Head of caudate nucleus (tissue), 42 donors: ENCODE data around the gene CSRNP2.
"Not testable (repeated sequence)": the region's sequence is repeated elsewhere in the genome, so short reads cannot be mapped to it uniquely, and the experiment has no call there.

Experiments used
- DNase-seq, 42 donors: peaks; one replicate each; pipeline versions ENCODE4 v3.0.0 to v3.0.0-alpha.2; 2020 to 2021; ENCODE audit warnings: mixed read lengths in 7 of 42
- intact Hi-C: fragments of 100-400 bp; cut with DNase I; formaldehyde crosslinking; loops from one replicate; pipeline ENCODE4 v1.15.0; 2022

CSRNP2 gene

DNA sequence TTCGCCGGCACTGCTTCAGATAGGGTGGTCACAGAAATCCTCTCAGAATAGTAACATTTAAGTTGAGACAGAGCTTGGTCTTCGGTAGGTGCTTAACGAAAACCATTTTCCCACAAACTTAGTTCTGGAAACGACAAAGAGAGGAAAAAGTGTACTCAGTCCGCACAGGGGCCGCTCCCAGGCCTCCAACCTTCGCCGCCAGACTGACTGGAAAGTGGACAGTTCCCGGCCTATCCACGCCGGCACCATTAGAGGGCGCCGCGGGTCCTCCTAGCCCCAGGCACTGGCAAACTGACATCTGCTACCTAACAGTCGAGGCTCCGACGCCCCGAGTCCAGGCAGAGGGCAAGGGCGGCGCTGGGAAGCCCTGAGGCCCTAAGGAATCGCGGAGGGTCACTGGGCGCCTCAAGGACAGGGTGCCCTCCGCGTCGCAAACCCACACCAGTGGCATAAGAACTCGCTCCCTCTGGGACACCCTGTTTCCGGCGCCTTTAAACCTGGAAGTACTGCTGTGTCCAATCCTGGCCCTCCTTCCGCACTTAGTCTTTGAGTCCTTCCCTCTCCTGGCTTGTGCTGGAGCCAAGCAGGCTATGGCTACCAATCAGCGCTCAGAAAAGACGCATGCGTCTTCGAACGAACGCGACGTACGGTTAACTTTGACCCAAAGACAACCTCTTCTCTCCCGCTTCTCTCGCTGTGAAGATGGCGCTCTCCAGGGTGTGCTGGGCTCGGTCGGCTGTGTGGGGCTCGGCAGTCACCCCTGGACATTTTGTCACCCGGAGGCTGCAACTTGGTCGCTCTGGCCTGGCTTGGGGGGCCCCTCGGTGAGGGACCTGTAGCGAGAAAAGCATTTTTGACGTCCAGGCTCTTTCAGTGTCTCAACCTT, 35.5 kb downstream of the CSRNP2 start, which contains the start of gene LETMD1:
Gene LETMD1 (plus strand): TSS at position 673 of the 886 bp plus-strand sequence. CDS start 30 bp downstream, at position 703.
- DNase-seq = peak; percentile 90 to 98 (median 96)
- intact Hi-C loops = loop anchor here (2.0 to 10.0 kb wide), 2 partner anchors 35 to 297 kb away; partner anchors contain the start of genes CELA1 and CSRNP2

DNA sequence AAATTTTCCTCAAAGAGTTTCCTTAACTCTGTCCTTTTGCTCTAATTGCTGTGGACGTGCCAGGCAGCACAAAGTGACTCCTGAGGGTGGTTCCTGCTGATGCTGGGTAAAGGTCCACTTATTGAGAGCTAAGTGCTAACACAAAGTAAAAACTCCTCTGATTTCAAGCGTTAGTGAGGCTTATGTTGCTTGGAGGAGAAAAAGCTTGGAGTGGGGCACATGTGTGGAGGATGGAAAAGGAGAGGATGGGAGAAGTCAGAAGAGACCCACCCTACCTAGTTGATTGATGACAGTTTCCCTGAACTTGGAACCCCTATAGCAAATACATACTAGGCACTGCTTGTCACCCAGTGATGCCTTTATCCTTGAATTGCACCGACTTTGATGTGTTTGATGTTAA, 47.1 kb downstream of the CSRNP2 start:
- intact Hi-C loops = no loop called here
- no peak for DNase-seq

DNA sequence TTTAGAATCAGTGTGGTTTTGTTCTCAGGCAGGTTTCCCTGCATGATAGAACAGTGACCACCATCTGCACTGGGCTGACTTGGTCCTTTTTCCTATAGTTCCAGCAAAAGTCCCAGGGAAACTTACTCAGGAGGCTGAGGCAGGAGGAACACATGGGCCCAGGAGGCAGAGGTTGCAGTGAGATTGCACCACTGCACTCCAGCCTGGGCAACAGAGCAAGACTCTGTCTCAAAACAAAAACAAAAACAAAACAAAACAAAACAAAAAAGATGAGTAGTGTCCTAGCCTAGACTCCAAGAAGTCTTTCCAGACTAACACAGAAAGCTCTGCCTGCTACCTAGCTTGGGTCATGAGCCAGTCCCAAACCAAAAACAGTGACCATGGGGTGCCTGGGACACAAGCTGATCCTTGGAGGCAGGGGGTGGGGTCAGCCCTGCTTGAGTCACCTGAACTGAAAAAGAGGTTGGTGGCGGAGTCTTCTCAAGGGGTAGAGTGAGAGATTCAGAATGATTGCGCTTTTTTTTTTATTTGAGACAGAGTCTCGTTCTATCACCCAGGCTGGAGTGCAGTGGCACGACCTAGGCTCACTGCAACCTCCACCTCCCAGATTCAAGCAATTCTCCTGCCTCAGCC, 49.8 kb downstream of the CSRNP2 start:
- intact Hi-C loops = no loop called here
- DNase-seq = no peak

DNA sequence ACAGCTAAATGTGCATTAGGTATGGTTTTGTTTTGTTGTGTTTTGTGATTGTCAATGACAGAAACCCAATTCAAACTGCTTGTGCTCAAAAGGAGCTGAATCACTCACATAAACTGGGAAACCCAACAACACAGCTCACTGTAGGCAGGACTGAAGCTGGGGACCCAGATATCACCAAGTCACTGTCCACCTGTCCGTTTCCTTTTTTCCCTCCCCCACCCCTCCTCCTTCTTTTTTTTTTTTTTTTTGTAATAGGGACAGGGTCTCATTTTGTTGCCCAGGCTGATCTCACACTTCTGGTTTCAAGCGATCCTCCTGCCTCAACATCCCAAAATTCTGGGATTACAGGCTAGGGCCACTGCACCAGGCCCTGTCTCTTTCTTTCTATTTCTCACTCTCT, 50.3 kb downstream of the CSRNP2 start:
- intact Hi-C loops = no loop called here
- no peak for DNase-seq

DNA sequence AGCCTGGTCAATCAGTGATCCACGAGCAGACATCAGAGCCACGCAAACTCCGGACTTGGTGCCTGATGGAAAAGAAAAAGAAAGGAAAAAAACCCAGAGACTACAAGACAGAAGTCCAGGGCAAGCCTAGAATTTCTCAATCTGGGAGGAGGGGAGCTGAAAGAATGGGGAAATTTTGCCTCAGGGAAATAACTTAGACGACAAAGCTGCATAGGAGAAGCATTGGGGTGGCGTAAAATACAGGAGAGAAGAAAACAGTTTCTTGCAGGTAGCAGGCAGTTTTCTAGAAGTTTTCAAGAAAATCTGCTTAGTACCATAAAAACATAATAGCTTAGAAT, 54.6 kb downstream of the CSRNP2 start:
- intact Hi-C loops = loop anchor here (10.0 kb wide), 2 partner anchors 104 to 264 kb away; partner anchors contain the start of gene ATF1

DNA sequence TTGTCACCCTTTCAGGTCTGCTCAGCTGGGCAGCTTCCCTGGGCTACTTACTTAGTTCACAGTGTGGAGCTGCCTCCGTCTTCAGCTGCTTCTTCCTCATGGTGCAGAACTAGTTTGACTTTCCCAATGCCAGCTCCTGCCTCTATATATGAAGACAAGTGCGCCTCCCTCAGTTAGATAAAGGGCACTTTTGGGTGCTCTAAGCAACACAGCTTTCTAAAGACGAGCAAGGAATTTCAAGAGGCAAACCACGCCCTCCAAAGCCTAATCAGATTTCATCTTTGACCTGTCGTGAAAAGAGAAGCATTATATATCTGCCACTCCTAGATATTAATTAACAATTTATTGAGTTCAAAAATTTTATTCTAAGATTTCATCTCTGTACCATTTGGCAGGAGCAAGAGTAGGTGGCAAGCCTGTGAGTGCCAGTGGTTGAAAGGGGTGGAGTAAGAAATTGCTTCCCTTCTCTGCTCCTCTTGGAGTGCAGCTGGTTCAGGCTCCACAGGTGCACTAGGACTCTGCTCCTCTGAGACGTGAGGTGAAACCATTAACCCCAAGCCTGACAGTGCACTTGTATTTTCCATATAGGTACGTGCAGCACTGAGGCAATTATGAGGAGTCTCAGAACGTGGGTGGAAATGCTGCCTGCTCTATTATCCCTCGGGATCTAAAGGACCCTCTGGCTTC, 55.1 kb downstream of the CSRNP2 start:
- DNase-seq = peak in 23 of 42 donors; percentile 13 to 74 (median 42)
- intact Hi-C loops = loop anchor here (10.0 kb wide), 2 partner anchors 103 to 263 kb away; partner anchors contain the start of gene ATF1

More for the DNA sequence above, 54.6 kb downstream of the CSRNP2 start:
- DNase-seq = no peak

DNA sequence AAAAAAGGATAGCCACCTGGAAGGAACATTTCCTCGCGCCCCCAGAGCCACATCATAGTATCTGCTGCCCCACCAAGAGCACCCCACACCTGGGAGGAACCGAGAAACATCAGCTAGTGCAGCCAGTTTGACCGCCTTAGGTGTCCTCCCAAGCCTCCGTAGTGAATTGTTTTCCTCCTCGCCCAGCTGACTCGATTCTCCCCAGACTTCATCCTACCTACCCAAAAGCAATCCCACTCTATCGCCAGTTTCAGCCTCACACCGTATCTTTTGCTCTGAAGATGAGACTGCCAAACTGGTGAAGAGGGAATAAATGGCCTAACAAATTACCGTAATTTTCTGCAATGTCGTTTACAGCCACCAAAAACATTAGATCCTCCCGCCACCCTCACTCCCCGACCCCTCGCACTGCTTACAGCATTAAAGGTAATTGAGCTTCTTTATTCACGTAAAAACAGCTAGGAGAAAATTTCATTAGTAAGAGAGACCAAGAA, 56.0 kb downstream of the CSRNP2 start:
- intact Hi-C loops = loop anchor here (10.0 kb wide), 2 partner anchors 103 to 263 kb away; partner anchors contain the start of gene ATF1
- no peak for DNase-seq

DNA sequence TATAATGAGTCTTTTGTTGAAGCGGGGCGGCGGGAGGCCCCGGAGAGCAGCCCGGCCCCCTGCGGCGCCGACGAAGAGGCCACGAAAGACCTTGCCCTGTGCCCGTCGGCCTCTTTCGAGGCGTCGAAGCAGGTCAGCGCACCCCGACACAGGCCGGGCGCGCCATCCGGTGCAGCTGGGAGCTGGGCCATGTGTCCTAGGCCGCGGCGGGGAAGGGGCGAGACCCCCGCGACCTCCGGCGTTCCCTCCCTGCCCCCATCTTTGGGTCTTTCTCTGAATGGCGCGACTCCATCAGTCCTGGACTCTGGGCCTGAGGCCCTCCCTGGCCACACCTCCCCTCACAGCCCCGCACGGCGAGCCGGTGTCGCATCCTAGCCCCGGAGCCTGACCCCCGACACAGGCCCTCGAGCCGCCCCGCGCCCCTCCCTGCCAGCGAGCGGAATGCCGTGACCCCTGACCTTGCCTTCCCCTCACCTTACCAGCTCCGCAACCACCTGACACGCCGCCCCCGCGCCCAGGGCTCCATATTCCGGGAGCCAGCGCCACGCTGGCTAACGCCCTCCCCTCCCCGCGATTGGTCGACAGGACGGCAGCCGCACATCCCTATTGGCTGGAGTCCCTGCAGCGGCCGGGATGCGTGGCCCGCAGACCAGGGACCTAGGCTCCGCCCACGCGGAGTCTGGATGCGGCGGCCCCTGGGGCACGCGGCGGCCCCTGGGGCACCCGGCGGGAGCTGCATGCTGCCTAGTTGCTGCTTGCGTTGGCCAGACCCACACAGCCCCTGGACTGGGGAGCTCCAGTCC, 57.4 kb downstream of the CSRNP2 start, which contains the start of gene SLC11A2:
Gene SLC11A2 (minus strand): TSS at position 549 of the 803 bp plus-strand sequence. CDS start 15,656 bp downstream, outside the sequence.
- DNase-seq = peak; percentile 94 to 99 (median 98)
- intact Hi-C loops = loop anchor here (10.0 kb wide), 2 partner anchors 101 to 261 kb away; partner anchors contain the start of gene ATF1

DNA sequence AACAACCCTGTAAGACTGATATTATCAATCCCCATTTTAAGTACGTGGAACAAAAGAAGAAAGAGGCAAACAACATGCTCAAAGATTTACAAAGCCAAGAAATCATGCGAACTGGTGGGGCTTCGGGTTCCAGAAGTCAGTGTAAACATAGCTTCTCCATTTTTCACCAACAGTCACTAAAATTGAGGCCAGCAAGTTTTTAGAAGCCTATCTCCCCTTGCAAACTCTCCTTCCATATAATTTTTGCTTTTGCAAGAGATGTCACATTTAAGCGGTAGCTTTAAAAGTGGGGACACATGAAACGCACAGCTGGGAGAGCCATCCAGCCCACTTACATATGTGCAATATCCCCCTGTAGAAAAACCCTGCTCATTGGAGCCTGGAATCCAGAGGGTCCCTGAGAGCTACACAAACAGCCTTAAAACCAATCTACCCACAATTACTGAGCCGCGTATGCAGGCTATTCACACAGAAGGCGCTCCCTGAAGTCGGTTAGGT, 58.0 kb downstream of the CSRNP2 start:
- intact Hi-C loops = loop anchor here (10.0 kb wide), 2 partner anchors 101 to 261 kb away; partner anchors contain the start of gene ATF1
- DNase-seq = peak in 1 of 42 donors; percentile 71

DNA sequence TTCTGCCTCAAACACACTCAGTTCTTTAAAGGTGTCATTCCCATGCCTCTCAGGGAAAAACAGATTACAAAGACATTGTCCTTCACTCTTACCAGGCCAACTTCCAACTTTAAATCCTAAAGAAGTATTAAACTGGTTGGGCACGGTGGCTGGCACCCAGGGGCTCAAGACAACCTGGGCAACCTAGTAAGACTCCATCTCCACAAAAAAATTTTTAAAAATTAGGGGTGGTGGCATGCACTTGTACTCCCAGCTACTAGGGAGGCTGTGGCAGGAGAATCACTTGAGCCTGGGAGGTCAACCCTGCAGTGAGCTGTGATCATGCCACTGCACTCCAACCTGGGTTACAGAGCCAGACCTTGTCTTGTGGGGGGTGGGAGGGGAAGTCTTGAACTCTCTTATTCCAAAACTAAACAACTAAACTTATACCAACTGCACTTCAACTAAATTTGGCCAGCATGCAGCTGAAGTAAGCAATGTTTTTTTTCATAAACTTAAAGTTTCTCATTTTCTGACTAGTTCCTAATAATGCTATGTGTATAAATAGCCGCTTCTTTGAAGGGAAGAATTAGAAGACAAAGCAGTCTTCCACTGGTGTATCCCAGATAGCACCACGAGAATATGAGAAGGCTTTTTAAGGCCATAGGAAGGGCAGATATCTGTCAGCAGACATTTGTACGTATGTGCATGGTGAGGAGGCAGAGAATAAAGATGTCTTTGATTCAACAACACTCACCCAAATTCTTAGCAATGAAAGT, 59.6 kb downstream of the CSRNP2 start:
- DNase-seq = no peak
- intact Hi-C loops = loop anchor here (10.0 kb wide), 2 partner anchors 99 to 259 kb away; partner anchors contain the start of gene ATF1

DNA sequence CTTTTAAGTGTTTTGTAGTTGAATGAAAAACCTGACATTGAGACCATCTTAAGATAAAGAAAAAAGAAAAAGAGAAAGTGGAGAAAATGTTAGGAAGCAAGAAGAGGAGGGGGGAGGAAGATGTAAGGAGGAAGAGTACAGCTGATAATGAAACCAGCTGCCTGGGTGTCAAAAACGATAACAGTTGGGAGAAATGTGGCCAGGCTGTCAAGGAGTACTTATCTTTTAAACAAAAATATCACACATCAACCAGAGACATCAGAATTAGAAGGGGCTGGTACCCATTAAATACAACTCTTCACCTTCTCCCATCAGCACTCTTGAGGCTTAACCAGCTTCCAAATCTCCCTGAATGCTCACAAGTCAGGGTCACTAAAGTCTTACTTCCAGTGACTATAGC, 61.7 kb downstream of the CSRNP2 start:
- no peak for DNase-seq
- intact Hi-C loops = loop anchor here (10.0 kb wide), 2 partner anchors 97 to 257 kb away; partner anchors contain the start of gene ATF1

DNA sequence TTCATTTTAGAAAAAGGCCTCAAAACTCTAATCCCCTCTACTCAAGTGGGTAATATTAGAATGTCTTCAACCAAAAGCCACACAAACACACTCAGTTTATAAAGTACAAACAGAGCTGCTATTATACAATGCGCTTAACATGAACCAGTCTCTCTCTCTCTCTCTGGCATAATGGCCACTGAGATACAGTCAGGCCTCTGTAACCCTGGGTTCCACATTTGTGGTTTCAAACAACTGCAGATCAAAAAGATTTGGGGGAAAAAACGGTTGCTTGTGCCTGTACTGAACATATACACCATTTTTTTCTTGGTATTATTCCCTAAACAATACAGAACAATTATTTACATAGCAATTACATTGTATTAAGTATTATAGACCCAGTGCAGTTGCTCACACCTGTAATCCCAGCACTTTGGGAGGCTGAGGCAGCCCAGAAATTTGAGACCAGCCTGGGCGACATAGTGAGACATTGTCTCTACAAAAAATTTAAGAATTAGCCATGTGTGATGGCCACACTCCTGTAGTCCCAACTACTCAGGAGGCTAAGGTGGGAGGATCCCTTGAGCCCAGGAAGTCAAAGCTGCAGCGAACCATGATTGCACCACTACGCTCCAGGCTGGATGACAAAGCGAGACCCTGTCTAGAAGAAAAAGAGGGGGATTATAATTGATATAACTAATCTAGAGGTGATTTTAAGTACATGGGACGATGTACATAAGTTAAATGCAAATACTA, 62.8 kb downstream of the CSRNP2 start:
- DNase-seq = peak in 12 of 42 donors; percentile 38 to 75 (median 48)
- intact Hi-C loops = loop anchor here (10.0 kb wide), 2 partner anchors 96 to 256 kb away; partner anchors contain the start of gene ATF1

DNA sequence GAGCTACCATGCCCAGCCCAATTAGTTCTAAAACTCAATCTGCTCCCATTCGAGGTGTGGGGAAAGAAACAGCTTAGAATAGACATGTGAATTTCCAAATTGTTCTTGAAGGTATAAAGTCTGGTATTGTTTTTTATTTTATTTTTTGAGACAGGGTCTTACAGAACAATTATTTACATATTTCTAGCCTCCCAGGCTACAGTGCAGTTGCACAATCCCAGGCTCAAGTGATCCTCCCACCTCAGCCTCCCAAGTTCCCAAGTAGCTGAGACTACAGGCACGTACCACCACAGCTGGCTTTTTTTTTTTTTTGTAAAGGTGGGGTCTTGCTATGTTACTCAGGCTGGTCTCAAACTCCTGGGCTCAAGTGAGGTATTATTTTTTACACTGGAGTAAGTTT, 63.5 kb downstream of the CSRNP2 start:
- intact Hi-C loops = loop anchor here (10.0 kb wide), 2 partner anchors 95 to 255 kb away; partner anchors contain the start of gene ATF1
- no peak for DNase-seq

DNA sequence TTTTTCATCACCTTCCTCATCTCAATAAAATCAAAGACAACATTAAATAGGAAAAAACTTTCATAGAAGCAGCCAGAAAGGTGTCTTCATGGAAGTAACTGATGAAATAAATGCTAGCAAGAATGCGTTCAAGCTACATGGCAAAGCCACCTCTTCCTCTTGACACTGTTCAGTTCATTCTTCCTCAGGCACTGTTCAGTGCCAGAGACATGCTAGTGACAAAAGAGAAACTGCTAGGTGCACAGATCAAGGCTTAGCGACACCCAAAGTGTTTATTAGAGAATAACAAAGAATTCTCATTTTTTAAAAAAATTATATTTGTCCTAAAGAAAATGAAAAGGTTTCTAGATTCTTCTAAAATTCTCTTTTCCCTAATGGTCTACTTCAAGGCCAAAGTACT, 64.4 kb downstream of the CSRNP2 start:
- no peak for DNase-seq
- intact Hi-C loops = no loop called here

DNA sequence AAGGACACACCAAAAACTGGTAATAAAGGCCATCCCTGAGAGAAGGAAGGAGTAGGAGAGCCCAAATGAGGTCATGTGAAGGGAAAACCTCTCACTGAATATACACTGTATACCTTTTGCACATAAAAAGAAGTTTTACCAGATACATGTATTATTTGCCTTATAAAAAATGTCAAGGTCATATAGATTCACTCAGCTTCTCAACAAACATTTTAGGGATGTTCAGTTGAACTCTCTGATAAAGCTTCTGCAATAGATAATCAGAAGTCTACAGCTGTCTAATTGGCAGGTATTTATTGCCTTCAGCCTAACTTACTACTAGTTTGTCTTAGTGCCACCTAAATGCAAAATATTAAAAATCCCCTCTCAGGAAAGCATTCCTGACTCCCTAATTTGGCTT, 65.9 kb downstream of the CSRNP2 start:
- intact Hi-C loops = no loop called here
- DNase-seq = no peak

DNA sequence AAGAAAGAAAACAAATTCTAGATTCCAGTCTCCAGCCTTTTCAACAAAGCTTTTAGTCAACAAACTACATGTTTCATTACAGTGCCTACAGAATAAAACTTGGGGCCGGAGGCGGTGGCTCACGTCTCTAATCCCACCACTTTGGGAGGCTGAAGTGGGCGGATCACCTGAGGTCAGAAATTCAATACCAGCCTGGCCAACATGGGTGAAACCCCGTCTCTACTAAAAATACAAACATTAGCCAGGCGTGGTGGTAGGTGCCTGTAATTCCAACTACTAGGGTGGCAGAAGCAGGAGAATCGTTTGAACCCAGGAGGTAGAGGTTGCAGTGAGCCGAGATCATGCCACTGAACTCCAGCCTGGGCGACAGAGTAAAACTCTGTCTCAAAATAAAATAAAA, 68.9 kb downstream of the CSRNP2 start:
- intact Hi-C loops = not testable (repeated sequence)

More for the DNA sequence above, 68.9 kb downstream of the CSRNP2 start:
- not testable (repeated sequence) for DNase-seq
